NCI-H187 treated with DMSO at 0.1 percent for 48 hours (cell line): Measurements from ENCODE around the gene SLC9A9.
"Not testable (repeated sequence)": the region's sequence is repeated elsewhere in the genome, so short reads cannot be mapped to it uniquely, and the experiment has no call there.

Source experiments
- DNase-seq: peaks from one replicate; lab custom pipeline; 2025; lab: John Stamatoyannopoulos, UW

The SLC9A9 gene

GRCh38 chr3:143847787-143848631, at the start of gene SLC9A9:
TSS of gene SLC9A9 (minus strand) at chr3:143848468. CDS start at chr3:143848322, 146 bp downstream.
- no peak for DNase-seq

GRCh38 chr3:143897576-143898295, 49.5 kb upstream of the SLC9A9 start:
- DNase-seq = no peak

GRCh38 chr3:143896486-143896885, 48.2 kb upstream of the SLC9A9 start:
- DNase-seq = no peak

GRCh38 chr3:143895805-143896204, 47.5 kb upstream of the SLC9A9 start:
- DNase-seq = no peak

- no peak for DNase-seq
These were observed 40.6 kb upstream of the SLC9A9 start for GRCh38 chr3:143888846-143889245.

- DNase-seq = no peak
These were observed 39.9 kb upstream of the SLC9A9 start for GRCh38 chr3:143888166-143888565.

- DNase-seq = no peak
These were observed 37.6 kb upstream of the SLC9A9 start for GRCh38 chr3:143885780-143886427.

- DNase-seq = no peak
These were observed 36.6 kb upstream of the SLC9A9 start for GRCh38 chr3:143884861-143885260.

- DNase-seq = no peak
These were observed 34.9 kb upstream of the SLC9A9 start for GRCh38 chr3:143883151-143883550.

GRCh38 chr3:143881095-143881494, 32.8 kb upstream of the SLC9A9 start:
- DNase-seq = no peak

- no peak for DNase-seq
These were observed 27.3 kb upstream of the SLC9A9 start for GRCh38 chr3:143875546-143875945.

GRCh38 chr3:143873553-143873952, 25.3 kb upstream of the SLC9A9 start:
- not testable (repeated sequence) for DNase-seq

- no peak for DNase-seq
These were observed 17.0 kb upstream of the SLC9A9 start for GRCh38 chr3:143865302-143865701.

GRCh38 chr3:143859465-143860203, 11.4 kb upstream of the SLC9A9 start:
- DNase-seq = no peak

GRCh38 chr3:143856252-143856970, 8.1 kb upstream of the SLC9A9 start:
- DNase-seq = no peak

GRCh38 chr3:143855183-143855582, 6.9 kb upstream of the SLC9A9 start:
- no peak for DNase-seq

- no peak for DNase-seq
These were observed 3.2 kb upstream of the SLC9A9 start for GRCh38 chr3:143851331-143852017.

GRCh38 chr3:143850877-143851276, 2.6 kb upstream of the SLC9A9 start:
- no peak for DNase-seq

GRCh38 chr3:143849854-143850549, 1.7 kb upstream of the SLC9A9 start:
- no peak for DNase-seq

- no peak for DNase-seq
These were observed 436 bp upstream of the SLC9A9 start for GRCh38 chr3:143848704-143849103.
